Fibroblast of skin of back (primary cell): ENCODE data around the gene MOV10.

Source experiments
- DNase-seq: peaks from one replicate; pipeline ENCODE4 v3.0.0-alpha.2; 2013

Gene MOV10

DNA sequence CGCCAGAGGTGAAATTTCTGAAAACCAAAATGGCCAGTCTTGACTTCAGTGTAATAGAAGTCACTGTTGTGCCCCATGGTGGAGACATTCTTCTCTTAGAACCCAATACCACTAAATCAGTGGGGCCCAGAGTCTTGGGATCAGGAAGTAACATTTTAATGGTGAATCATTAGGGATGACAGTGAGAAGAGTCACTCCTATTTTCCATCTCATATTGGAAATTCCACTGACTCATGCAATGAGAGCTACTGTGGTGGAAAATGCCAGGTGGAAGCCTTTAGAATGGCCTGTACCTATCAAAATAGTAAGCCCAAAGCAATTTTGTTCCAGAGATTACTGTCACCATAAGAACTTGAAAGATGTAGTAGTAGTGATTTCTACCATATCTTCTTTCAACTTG, 61.3 kb downstream of the MOV10 start:
- DNase-seq: peak; percentile 89

DNA sequence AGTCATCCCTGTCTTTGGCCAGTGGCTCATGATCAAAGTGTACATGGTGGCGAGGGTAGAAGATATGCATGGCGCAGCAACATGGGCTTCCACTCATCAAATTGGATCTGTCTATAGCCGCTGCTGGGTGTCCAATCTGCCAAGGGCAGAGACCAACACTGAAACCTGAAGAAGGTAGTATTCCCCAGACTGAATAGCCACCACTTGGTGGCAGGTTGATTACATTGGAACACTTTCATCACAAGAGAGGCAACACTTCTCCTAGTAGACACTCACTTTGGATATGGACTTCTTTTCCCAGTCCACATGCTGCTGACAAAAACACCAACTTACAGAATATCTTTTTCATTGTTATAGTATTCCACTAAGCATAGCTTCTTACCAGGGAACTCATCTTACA, 63.1 kb downstream of the MOV10 start:
- DNase-seq: no peak

DNA sequence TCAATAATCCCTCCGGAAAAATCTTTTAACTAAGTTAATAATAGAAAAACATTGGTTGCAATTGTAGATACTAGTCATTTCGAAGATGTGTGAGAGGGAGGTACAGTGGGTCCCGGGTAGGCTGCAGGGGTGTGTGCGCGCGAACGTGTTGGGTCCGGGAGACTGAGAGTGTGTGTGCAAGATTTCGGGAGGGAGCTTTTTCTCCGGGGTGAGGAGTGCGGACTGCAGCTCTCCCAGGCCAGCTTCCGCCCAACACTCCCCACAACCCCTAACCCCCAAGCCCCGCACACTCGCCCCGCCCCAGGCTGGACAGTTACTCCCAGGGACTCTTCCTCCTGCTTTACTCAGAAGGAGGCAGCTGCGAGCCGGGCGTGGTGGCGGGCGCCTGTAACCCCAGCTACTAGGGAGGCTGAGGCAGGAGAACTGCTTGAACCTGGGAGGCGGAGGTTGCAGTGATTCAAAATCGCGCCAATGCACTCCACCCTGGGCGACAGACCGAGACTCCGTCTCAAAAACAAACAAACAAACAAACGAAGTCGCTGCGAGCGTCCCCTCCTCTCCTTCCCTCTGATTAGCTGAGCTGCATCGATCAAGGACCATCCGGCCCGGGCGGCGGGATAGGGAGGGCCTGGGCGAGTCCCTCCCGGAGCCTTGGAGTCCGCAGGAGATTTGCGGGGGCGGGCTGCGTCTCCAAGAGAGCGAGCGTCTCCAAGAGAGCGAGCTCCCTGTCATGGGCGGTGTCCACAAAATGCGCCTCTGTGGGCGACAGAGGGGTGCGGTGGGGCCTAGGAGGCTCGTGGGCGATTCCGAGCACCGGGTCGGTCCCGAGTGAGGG, 68.9 kb downstream of the MOV10 start:
- no peak for DNase-seq

DNA sequence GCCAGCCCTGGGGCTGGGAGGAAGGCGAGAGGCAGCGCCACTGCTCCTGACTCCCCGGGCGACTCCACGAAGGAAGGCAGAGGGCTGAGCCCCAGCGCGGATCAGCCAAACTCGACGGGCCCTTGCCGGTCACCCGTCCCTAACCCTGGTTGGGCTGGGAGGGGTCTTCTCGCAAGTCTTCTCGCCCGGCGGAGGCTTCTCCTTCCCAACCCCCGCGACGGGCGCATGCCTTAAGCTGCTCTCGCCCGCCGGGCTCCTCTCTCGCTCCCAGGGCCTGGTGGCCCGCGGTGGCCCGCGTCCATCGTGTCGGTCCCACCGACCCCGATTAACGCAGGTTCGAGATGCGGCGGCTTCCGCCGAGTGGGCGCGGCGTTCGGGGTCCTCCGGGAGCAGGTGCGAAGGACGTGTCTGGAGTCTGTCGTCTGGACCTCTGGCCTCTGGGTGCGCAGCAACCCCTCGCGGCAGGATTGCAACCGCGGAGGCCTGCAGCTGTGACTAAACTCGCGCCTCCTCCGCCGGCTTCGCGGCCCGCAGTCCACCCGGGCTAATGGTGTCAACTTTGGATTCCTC, 69.6 kb downstream of the MOV10 start:
- DNase-seq: peak; percentile 51

DNA sequence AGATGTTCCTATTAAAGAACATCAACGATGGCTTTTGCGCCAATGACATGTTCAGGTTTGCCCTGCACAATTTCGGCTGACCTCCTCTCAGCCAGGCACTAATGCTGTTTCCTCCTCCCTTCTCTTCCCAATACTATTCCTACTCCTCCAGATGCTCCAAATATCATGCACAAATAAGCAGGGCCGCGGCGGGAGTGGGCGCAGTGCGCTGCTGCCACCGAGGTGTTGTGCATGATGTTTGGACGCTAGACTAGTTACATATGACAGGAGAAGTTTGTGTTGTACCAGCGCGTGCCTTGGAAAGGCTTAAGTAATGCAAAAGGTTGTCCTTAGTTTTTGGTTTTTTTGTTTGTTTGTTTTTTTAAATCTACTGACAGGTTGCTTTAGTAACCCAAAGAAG, 73.9 kb downstream of the MOV10 start:
- no peak for DNase-seq
